ENCODE results near the gene DTX3. TPM values are rescaled to one million over a fixed set of nuclear protein-coding genes. Genes with fewer than 3 reads are reported as not detected.

Gene DTX3
- total and polyA plus RNA-seq, 2 of the 13 experiments (the other 11 are each of a cell fraction or from before 2014, with no cell fraction given) = 9.0 to 27.2 TPM

DNA sequence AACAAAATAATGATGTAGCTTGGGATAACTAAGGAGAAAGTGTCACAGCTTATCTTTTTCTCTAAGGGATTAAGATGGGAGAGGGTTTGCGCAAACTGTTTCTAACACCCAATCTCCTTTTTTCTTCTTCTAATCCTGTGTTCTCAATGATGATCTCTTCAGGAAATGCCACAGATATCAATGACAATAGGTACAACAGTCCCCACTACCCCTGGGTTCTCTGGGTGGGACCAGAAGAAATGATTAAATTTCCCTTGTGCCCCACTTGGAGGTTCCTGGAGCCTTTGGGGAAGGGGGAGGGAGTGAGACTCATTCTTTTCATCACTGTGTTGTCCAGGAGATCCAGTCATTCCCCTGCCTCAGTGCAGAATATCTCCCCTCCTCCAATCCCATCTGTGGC is 22.2 kb upstream of the DTX3 start:
- ATAC-seq = no peak
- H3K27ac ChIP-seq (ENCODE audit: extremely low read length, insufficient read depth, low read length) = no peak overlapping the region
- H3K9ac ChIP-seq (ENCODE audit: insufficient read depth, low read depth, low read length) = no peak overlapping the region
- no peak overlapping the region for H3K4me3 ChIP-seq (replicated peaks in 1 of 3; ENCODE audit: insufficient read depth in 1 of 3, low read depth in 2 of 3, low read length in 3 of 3)
- no peak overlapping the region for H3K4me2 ChIP-seq (ENCODE audit: low read depth, low read length)
- DNase-seq (ENCODE audit: low spot score) = no peak
- peaks cover 3 to 25% of the 10 kb centered on the region in 2 experiments for H3K36me3 ChIP-seq (replicated peaks in 1 of 2; ENCODE audit: control insufficient read depth in 1 of 2, insufficient read depth in 2 of 2, low read length in 2 of 2)
- CTCF ChIA-PET (ENCODE audit: low intra/inter-chr PET ratio, low total read pairs) = interaction anchor here (1.5 to 3.8 kb wide), 2 partner anchors 39 to 51 kb away, joined by 9 to 53 read pairs; partner anchors contain the start of gene B4GALNT1
- no peaks in the 10 kb centered on the region for H3K9me3 ChIP-seq (ENCODE audit: low read length)
- in situ Hi-C loops (cut with HindIII; ENCODE audit: extremely low pct_ligation_motif_present, low pct_unique_long_range_greater_than_20kb) = loop anchor here (5.0 kb wide), 1 partner anchor 40 kb away; no protein-coding TSS in a partner anchor
- H3K27me3 ChIP-seq (ENCODE audit: control insufficient read depth in 1 of 2, insufficient read depth in 2 of 2, low read length in 2 of 2) = no peaks in the 10 kb centered on the region
- intact Hi-C loops (cut with micrococcal nuclease; ENCODE audit: unreplicated experiment) = loop anchor here (5.0 kb wide), 1 partner anchor 155 kb away; the partner anchor contains the start of gene AGAP2
- no peak for FAIRE-seq
- WGBS (ENCODE audit: low lambda C conversion rate) = 100% methylated on average over 1 of the region's 1 CpG
- H4K20me1 ChIP-seq (ENCODE audit: insufficient read depth, low read length) = no peaks in the 10 kb centered on the region
- H3K4me1 ChIP-seq (ENCODE audit: insufficient read depth, low read length) = peaks cover 51% of the 10 kb centered on the region
- H2AFZ ChIP-seq (ENCODE audit: low read length) = no peak overlapping the region
- BruUV-seq (replicated peaks) = no TSS peak
- H3K79me2 ChIP-seq (ENCODE audit: insufficient read depth, low read length) = peaks cover 9% of the 10 kb centered on the region
- POLR2A ChIA-PET = interaction anchor here (1.4 to 3.6 kb wide), 3 partner anchors 9 to 162 kb away, joined by 7 to 18 read pairs (median 9); partner anchors contain the start of genes DDIT3, PIP4K2C and TSPAN31
- TF ChIP-seq PCBP1 (IDR thresholded peaks at IDR 0.05; ENCODE audit: borderline replicate concordance, low read depth, low read length) = no peak
- TF ChIP-seq RELA (CRISPR knock-in tag; IDR thresholded peaks at IDR 0.05) = no peak
- TF ChIP-seq, protein P1, sequence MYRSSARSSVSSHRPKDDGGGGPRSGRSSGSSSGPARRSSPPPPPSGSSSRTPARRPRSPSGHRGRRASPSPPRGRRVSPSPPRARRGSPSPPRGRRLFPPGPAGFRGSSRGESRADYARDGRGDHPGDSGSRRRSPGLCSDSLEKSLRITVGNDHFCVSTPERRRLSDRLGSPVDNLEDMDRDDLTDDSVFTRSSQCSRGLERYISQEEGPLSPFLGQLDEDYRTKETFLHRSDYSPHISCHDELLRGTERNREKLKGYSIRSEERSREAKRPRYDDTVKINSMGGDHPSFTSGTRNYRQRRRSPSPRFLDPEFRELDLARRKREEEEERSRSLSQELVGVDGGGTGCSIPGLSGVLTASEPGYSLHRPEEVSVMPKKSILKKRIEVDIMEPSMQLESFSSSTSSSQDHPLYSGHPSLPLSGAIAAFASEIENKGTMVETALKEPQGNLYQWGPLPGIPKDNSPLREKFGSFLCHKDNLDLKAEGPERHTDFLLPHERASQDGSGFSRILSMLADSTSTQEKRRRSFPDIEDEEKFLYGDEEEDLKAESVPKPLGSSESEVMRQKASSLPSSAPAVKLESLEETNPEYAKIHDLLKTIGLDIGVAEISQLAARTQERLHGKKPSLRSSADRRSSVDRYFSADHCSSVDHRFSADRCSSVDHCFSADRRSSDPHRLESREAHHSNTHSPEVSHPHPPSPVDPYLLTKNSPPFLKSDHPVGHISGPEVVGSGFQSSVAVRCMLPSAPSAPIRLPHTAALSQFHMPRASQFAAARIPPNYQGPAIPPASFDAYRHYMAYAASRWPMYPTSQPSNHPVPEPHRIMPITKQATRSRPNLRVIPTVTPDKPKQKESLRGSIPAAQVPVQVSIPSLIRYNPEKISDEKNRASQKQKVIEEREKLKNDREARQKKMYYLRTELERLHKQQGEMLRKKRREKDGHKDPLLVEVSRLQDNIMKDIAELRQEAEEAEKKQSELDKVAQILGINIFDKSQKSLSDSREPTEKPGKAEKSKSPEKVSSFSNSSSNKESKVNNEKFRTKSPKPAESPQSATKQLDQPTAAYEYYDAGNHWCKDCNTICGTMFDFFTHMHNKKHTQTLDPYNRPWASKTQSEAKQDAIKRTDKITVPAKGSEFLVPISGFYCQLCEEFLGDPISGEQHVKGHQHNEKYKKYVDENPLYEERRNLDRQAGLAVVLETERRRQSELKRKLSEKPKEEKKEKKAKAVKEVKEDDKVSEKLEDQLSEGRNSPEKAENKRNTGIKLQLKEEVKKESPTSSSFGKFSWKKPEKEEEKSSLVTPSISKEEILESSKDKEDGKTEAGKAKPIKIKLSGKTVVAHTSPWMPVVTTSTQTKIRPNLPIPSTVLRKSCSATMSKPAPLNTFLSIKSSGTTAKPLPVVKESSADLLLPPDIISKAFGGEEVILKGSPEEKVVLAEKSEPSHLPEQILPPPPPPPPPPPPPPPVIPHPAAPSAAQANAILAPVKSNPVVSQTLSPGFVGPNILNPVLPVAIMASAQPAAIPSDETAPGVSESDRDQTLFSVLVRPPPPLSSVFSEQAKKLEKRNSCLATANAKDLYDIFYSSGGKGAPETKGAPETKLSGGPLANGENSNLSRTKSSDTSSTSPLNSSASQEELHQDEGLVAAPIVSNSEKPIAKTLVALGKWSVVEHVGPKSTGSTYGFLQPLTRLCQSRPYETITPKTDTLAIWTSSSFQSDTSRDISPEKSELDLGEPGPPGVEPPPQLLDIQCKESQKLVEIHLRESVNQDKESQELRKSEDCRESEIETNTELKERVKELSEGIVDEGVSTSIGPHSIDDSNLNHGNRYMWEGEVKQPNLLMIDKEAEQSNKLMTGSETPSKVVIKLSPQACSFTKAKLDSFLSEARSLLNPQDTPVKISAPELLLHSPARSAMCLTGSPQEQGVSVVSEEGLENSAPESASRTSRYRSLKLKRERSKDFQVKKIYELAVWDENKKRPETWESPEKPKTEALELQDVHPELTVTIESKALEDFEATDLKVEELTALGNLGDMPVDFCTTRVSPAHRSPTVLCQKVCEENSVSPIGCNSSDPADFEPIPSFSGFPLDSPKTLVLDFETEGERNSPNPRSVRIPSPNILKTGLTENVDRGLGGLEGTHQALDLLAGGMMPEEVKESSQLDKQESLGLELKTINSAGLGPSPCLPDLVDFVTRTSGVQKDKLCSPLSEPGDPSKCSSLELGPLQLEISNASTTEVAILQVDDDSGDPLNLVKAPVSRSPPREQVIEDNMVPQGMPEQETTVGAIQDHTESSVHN (CRISPR knock-in tag; IDR thresholded peaks at IDR 0.05) = no peak
- no peak for TF ChIP-seq RFXAP (CRISPR knock-in tag; IDR thresholded peaks at IDR 0.05; ENCODE audit: borderline replicate concordance)
- TF ChIP-seq ZNF790 (CRISPR knock-in tag; IDR thresholded peaks at IDR 0.05; ENCODE audit: borderline replicate concordance) = no peak
- no peak for TF ChIP-seq TCF12 (IDR thresholded peaks at IDR 0.05)
- TF ChIP-seq TCF12 (CRISPR knock-in tag; IDR thresholded peaks at IDR 0.05) = no peak
- TF ChIP-seq, protein P2, sequence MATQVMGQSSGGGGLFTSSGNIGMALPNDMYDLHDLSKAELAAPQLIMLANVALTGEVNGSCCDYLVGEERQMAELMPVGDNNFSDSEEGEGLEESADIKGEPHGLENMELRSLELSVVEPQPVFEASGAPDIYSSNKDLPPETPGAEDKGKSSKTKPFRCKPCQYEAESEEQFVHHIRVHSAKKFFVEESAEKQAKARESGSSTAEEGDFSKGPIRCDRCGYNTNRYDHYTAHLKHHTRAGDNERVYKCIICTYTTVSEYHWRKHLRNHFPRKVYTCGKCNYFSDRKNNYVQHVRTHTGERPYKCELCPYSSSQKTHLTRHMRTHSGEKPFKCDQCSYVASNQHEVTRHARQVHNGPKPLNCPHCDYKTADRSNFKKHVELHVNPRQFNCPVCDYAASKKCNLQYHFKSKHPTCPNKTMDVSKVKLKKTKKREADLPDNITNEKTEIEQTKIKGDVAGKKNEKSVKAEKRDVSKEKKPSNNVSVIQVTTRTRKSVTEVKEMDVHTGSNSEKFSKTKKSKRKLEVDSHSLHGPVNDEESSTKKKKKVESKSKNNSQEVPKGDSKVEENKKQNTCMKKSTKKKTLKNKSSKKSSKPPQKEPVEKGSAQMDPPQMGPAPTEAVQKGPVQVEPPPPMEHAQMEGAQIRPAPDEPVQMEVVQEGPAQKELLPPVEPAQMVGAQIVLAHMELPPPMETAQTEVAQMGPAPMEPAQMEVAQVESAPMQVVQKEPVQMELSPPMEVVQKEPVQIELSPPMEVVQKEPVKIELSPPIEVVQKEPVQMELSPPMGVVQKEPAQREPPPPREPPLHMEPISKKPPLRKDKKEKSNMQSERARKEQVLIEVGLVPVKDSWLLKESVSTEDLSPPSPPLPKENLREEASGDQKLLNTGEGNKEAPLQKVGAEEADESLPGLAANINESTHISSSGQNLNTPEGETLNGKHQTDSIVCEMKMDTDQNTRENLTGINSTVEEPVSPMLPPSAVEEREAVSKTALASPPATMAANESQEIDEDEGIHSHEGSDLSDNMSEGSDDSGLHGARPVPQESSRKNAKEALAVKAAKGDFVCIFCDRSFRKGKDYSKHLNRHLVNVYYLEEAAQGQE (IDR thresholded peaks at IDR 0.05; ENCODE audit: borderline replicate concordance in 1 of 2, low read depth in 1 of 2, low read length in 2 of 2) = no peak
- TF ChIP-seq ZNF30 (CRISPR knock-in tag; IDR thresholded peaks at IDR 0.05) = no peak
- no peak for TF ChIP-seq SATB2 (CRISPR knock-in tag; IDR thresholded peaks at IDR 0.05)
- TF ChIP-seq ZNF883 (CRISPR knock-in tag; IDR thresholded peaks at IDR 0.05; ENCODE audit: not compliant biosample characterization) = no peak
- no peak for TF ChIP-seq GATA4 (IDR thresholded peaks at IDR 0.05; ENCODE audit: borderline replicate concordance, low read depth)
- TF ChIP-seq XBP1 (CRISPR knock-in tag; IDR thresholded peaks at IDR 0.05) = no peak
- TF ChIP-seq SCMH1 (CRISPR knock-in tag; IDR thresholded peaks at IDR 0.05; ENCODE audit: borderline replicate concordance) = no peak

All from HepG2 (cell line).